Type B pancreatic cell (in vitro differentiated cells): ENCODE results near the gene MS4A12. TPM values are rescaled to one million over a fixed set of nuclear protein-coding genes. Genes with fewer than 3 reads are reported as not detected.
"Not testable (repeated sequence)": the region's sequence is repeated elsewhere in the genome, so short reads cannot be mapped to it uniquely, and the experiment has no call there.

Experiments used
- DNase-seq: peaks from one replicate; pipeline ENCODE4 v3.0.0; 2021; ENCODE audit warnings: mixed read lengths; ENCODE audit not compliant: unreplicated experiment; ENCODE audit errors: extremely low spot score
- H3K27ac Mint-ChIP-seq: 2 replicates; pipeline ENCODE4 v1.8.0; 2021; ENCODE audit warnings: mild to moderate bottlenecking, mixed read lengths
- H3K27me3 Mint-ChIP-seq: 2 replicates; pipeline ENCODE4 v1.8.0; 2021; ENCODE audit warnings: mixed read lengths
- H3K36me3 Mint-ChIP-seq: 2 replicates; pipeline ENCODE4 v1.8.0; 2021; ENCODE audit warnings: mixed read lengths
- H3K4me1 Mint-ChIP-seq: one replicate; pipeline ENCODE4 v1.8.0; 2021; ENCODE audit warnings: mixed read lengths; ENCODE audit not compliant: unreplicated experiment
- H3K4me3 Mint-ChIP-seq: 2 replicates; pipeline ENCODE4 v1.8.0; 2021; ENCODE audit warnings: mild to moderate bottlenecking, mixed read lengths
- H3K9me3 Mint-ChIP-seq: 2 replicates; pipeline ENCODE4 v1.8.0; 2021; ENCODE audit warnings: mixed read lengths
- total RNA-seq: library from RNA; stranded (reverse); gene quantifications from 2 replicates; pipeline ENCODE4 v1.2.1, GENCODE V29; 2021; ENCODE audit warnings: low replicate concordance
- TF ChIP-seq, protein P1 (sequence below): fragments of 200-600 bp; sonication (generic); conservative IDR thresholded peaks from 2 replicates; pipeline ENCODE4 v1.5.0; 2021; ENCODE audit warnings: antibody characterized with exemption, mild to moderate bottlenecking

The MS4A12 gene
- total RNA-seq, 1 donor from 2014 or later: not detected

DNA sequence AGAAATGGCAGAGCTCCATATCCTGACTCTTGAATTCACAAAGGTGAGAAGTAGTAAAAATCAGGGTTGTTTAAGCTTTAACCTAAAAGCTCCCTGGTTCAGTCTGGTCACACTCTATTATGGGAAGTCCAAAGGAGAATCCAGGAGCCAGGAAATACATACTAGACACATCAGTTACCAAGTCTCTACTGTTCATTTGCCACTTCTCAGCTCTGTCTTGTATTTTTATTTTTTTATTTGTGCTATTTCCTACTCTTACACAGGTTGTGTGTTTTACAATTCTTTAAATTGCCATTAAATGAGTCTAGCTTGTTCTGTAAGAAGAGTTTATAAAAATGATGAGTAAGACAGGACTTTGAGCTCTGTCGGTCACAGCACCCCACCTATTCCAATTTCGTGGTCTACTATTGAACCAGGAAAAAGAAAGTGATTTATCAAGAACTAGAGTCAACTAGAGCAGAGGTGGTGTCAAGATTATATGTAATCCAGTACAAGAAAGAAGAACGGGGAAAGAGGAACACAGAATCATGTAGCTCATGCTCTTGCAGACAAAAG is 9.7 kb downstream of the MS4A12 start:
- DNase-seq: no peak
- TF ChIP-seq, protein P1, sequence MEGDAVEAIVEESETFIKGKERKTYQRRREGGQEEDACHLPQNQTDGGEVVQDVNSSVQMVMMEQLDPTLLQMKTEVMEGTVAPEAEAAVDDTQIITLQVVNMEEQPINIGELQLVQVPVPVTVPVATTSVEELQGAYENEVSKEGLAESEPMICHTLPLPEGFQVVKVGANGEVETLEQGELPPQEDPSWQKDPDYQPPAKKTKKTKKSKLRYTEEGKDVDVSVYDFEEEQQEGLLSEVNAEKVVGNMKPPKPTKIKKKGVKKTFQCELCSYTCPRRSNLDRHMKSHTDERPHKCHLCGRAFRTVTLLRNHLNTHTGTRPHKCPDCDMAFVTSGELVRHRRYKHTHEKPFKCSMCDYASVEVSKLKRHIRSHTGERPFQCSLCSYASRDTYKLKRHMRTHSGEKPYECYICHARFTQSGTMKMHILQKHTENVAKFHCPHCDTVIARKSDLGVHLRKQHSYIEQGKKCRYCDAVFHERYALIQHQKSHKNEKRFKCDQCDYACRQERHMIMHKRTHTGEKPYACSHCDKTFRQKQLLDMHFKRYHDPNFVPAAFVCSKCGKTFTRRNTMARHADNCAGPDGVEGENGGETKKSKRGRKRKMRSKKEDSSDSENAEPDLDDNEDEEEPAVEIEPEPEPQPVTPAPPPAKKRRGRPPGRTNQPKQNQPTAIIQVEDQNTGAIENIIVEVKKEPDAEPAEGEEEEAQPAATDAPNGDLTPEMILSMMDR: no peak
- Mint-ChIP-seq H3K27ac (no peak overlapping the region), H3K27me3 (no peaks in the 10 kb centered on the region), H3K4me3 (no peak overlapping the region), H3K36me3 (no peaks in the 10 kb centered on the region), H3K9me3 (no peaks in the 10 kb centered on the region), H3K4me1 (no peaks in the 10 kb centered on the region)

DNA sequence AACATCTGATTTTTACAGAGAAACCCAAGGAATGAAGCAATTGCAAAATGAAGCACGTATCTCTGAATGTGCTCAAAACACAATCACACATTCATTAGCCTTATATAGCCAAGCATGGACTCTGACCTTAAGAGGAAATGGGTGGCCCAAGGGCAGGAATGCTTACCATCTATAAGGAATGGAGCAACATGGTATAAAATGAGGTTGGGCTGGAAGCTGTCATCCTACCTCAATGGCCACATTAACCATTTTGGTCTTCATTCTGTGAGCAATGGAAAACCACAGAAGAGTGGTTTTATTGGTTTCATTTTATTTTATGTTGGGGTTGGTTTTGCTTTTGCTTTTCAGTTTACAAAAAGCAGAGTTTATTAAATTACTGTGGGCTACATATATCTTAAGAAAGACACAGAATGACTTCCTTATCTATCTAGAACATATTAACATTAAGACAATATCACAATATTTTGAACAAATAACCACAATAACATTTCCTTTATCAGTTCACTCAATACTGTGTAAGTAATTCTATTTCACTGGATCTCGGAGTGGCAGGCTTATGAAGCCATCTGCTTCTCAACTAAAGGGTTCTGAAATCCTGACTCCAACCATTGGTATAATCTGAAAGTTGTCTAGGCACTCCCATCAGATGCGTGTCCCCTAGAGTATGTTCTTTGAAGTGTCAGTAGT is 11.8 kb downstream of the MS4A12 start:
- Mint-ChIP-seq H3K27me3 (no peaks in the 10 kb centered on the region), H3K9me3 (no peaks in the 10 kb centered on the region), H3K27ac (no peak overlapping the region), H3K4me1 (no peaks in the 10 kb centered on the region), H3K36me3 (no peaks in the 10 kb centered on the region), H3K4me3 (no peak overlapping the region)
- DNase-seq: no peak
- TF ChIP-seq, protein P1: no peak

DNA sequence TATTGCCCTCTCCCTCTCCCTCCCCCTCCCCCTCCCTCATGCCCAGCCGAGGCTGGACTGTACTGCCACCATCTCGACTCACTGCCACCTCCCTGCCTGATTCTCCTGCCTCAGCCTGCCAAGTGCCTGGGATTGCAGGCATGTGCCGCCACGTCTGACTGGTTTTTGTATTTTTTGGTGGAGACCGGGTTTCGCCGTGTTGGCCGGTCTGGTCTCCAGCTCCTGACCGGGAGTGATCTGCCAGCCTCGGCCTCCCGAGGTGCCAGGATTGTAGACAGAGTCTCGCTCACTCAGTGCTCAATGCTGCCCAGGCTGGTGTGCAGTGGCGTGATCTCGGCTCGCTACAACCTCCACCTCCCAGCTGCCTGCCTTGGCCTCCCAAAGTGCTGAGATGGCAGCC is 17.0 kb downstream of the MS4A12 start:
- not testable (repeated sequence) for H3K4me1 Mint-ChIP-seq, H3K9me3 Mint-ChIP-seq

DNA sequence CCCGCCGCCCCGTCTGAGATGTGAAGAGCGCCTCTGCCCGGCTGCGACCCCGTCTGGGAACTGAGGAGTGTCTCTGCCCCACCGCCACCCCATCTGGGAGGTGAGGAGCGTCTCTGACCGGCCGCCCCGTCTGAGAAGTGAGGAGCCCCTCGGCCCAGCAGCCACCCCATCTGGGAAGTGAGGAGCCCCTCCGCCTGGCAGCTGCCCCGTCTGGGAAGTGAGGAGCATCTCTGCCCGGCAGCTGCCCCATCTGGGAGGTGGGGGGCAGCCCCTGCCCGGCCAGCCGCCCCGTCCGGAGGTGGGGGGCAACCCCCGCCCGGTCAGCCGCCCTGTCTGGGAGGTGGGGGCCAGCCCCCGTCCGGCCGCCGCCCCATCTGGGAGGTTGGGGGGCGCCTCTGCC is 17.6 kb downstream of the MS4A12 start:
- DNase-seq, H3K9me3 Mint-ChIP-seq, H3K4me1 Mint-ChIP-seq: not testable (repeated sequence)

More for the DNA sequence above, 17.0 kb downstream of the MS4A12 start:
- H3K36me3 Mint-ChIP-seq, DNase-seq, H3K4me3 Mint-ChIP-seq, H3K27me3 Mint-ChIP-seq, H3K27ac Mint-ChIP-seq: not testable (repeated sequence)

DNA sequence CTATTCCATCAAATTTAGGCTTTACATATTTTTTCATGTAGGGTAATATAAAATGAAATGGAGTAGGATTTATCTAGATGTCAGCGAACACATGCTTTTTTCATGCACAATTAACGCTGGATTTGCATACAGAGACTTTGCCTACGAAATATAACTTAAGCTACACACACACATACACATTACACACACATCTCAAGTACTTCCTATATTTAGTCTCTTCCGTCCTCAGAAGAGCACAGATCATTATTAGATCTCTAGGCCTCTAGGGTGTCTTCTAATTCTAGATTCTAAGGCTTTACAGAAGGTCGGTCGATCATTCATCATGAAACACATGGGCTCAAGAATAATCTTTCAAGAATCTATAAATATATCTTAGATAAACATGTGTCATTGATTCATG is 18.8 kb downstream of the MS4A12 start:
- H3K4me3 Mint-ChIP-seq: no peak overlapping the region
- TF ChIP-seq, protein P1: no peak

More for the DNA sequence above, 17.6 kb downstream of the MS4A12 start:
- H3K27me3 Mint-ChIP-seq, H3K36me3 Mint-ChIP-seq, H3K27ac Mint-ChIP-seq, H3K4me3 Mint-ChIP-seq: not testable (repeated sequence)

DNA sequence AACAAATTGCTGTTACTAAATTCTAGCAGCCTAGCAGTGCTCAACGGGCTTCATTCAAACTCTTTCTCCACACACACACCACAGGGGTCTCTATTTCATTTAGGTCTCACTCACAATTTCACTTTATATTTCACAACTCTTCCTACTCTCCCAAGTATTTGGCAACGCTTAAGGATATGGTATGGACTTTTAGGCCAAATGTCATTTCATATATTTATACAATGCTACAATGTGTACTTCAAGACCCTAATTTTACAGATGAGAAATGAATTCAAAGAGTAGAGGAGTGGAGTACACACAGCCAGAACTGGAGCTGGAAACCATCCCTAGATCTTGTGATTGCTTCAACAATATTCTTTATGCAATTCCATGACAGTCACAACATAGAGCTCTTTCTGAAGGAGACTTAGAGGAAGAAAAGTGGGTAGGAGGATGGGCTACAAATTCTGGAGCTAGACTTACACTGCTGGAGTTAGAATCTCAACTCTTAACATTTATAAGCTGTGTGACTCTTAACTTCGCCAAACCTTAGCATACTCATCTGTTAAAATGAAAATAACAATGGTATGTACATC is 20.2 kb downstream of the MS4A12 start:
- no peaks in the 10 kb centered on the region for H3K27me3 Mint-ChIP-seq
- TF ChIP-seq, protein P1: no peak

More for the DNA sequence above, 18.8 kb downstream of the MS4A12 start:
- Mint-ChIP-seq H3K9me3 (no peaks in the 10 kb centered on the region), H3K27me3 (no peaks in the 10 kb centered on the region), H3K27ac (no peak overlapping the region), H3K36me3 (no peaks in the 10 kb centered on the region), H3K4me1 (no peaks in the 10 kb centered on the region)
- DNase-seq: no peak

More for the DNA sequence above, 20.2 kb downstream of the MS4A12 start:
- no peak for DNase-seq
- H3K4me1 Mint-ChIP-seq: no peaks in the 10 kb centered on the region
- no peak overlapping the region for H3K27ac Mint-ChIP-seq
- H3K4me3 Mint-ChIP-seq: no peak overlapping the region
- no peaks in the 10 kb centered on the region for H3K36me3 Mint-ChIP-seq
- H3K9me3 Mint-ChIP-seq: no peaks in the 10 kb centered on the region
